Stimulated activated CD8-positive, alpha-beta memory T cell treated with anti-CD3 and anti-CD28 coated beads, Interleukin-4, amount 100 ng/mL, for 24 hours (primary cell): ENCODE results near the gene FLOT2.
"Not testable (repeated sequence)": the region's sequence is repeated elsewhere in the genome, so short reads cannot be mapped to it uniquely, and the experiment has no call there.

Experiments
- DNase-seq: peaks from one replicate; pipeline ENCODE4 v3.0.0-alpha.2; 2020; ENCODE audit warnings: low read depth

FLOT2 gene

GRCh38 chr17:28843816-28844148 is 53.8 kb downstream of the FLOT2 start:
- no peak for DNase-seq

- peak; percentile 81 for DNase-seq
These were observed 55.1 kb downstream of the FLOT2 start, which contains the start of gene FAM222B for GRCh38 chr17:28842282-28843012. TSS of gene FAM222B (minus strand) at chr17:28842790. CDS start at chr17:28766667, 76,123 bp downstream.

GRCh38 chr17:28841901-28842281 is 55.6 kb downstream of the FLOT2 start:
- no peak for DNase-seq

GRCh38 chr17:28839221-28839620 is 58.3 kb downstream of the FLOT2 start:
- no peak for DNase-seq

- DNase-seq: not testable (repeated sequence)
These were observed 61.0 kb downstream of the FLOT2 start for GRCh38 chr17:28836541-28836940.

GRCh38 chr17:28834420-28834819 is 63.1 kb downstream of the FLOT2 start:
- no peak for DNase-seq
